ENCODE results near the gene COLQ. TPM values are rescaled to one million over a fixed set of nuclear protein-coding genes. Genes with fewer than 3 reads are reported as not detected.

Gene COLQ
- total and polyA plus RNA-seq, 2 donors = 1.8 to 6.8 TPM

- WGBS = 95% methylated on average over 5 of the region's 5 CpGs
- Histone ChIP-seq H3K4me3 (ENCODE audit: low read depth, low read length) (no peak overlapping the region), H3K27ac (ENCODE audit: low read depth) (no peak overlapping the region), H3K4me1 (ENCODE audit: insufficient read depth) (no peaks in the 10 kb centered on the region), H3K36me3 (ENCODE audit: insufficient read depth) (no peaks in the 10 kb centered on the region)
- DNase-seq (ENCODE audit: extremely low spot score) = no peak
These were observed 68.5 kb downstream of the COLQ start for GRCh38 chr3:15452961-15453360.

DNA sequence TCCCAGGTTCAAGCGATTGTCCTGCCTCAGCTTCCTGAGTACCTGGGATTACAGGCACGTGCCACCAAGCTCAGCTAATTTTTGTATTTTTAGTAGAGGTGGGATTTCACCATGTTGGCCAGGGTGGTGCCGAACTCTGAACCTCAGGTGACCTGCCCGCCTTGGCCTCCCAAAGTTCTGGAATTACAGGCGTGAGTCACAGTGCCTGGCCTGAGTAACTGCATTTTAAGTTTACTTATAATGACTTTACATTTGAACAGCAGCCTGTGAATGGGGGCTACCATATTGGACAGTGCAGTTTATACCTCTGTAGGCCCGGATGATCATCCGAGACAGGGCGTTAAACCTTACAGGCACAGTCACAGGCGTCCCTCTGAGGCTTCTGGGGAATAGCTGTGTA is 69.3 kb downstream of the COLQ start:
- WGBS = 89% methylated on average over 9 of the region's 9 CpGs
- Histone ChIP-seq H3K27ac (ENCODE audit: low read depth) (no peak overlapping the region), H3K36me3 (ENCODE audit: insufficient read depth) (no peaks in the 10 kb centered on the region), H3K4me3 (ENCODE audit: low read depth, low read length) (no peak overlapping the region), H3K4me1 (ENCODE audit: insufficient read depth) (no peaks in the 10 kb centered on the region)
- no peak for DNase-seq (ENCODE audit: extremely low spot score)

GRCh38 chr3:15451216-15452113 is 70.0 kb downstream of the COLQ start:
- Histone ChIP-seq H3K4me1 (ENCODE audit: insufficient read depth) (no peaks in the 10 kb centered on the region), H3K4me3 (ENCODE audit: low read depth, low read length) (no peak overlapping the region), H3K36me3 (ENCODE audit: insufficient read depth) (no peaks in the 10 kb centered on the region), H3K27ac (ENCODE audit: low read depth) (no peak overlapping the region)
- 92% methylated on average over 18 of the region's 18 CpGs for WGBS
- no peak for DNase-seq (ENCODE audit: extremely low spot score)

DNA sequence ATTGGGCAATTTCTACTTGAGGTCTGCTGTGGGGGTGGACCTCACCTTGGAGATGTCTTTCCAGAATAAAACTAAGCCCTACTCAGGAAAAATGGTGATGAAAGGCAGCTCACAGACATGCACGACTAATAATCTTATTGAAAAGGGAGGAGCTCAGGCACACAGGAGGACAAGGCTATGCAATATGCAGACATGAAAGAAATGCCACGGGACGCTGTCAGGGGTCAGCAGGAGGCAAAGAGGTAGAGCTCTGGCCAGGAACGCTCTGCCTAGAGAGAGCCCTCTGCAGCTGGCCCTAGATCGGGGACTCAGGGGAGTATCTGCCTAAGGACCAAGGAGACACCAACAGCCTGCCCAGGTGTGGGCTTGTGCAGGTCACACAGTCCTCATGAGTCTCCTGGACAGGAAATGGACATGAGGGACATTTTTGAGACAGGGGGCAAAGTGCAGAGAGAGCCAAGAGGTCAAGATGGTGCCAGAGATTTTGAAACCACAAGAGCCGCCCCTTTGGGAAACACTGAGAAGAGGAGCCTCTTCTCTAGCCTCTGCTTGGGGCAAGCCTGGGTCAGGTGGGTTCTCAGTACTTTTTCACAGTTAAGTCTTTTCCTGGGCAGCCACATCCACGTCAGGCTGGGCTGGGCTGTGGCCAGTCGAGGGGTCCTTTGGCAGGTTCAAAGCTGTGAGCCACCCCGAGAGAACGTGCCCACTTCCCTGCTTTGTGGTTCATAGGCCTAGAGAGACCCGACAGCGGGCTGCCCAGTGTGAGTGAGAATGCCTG is 70.9 kb downstream of the COLQ start:
- Histone ChIP-seq H3K27ac (ENCODE audit: low read depth) (no peak overlapping the region), H3K4me3 (ENCODE audit: low read depth, low read length) (no peak overlapping the region), H3K4me1 (ENCODE audit: insufficient read depth) (no peaks in the 10 kb centered on the region), H3K36me3 (ENCODE audit: insufficient read depth) (no peaks in the 10 kb centered on the region)
- WGBS = 94% methylated on average over 12 of the region's 12 CpGs
- DNase-seq (ENCODE audit: extremely low spot score) = no peak

DNA sequence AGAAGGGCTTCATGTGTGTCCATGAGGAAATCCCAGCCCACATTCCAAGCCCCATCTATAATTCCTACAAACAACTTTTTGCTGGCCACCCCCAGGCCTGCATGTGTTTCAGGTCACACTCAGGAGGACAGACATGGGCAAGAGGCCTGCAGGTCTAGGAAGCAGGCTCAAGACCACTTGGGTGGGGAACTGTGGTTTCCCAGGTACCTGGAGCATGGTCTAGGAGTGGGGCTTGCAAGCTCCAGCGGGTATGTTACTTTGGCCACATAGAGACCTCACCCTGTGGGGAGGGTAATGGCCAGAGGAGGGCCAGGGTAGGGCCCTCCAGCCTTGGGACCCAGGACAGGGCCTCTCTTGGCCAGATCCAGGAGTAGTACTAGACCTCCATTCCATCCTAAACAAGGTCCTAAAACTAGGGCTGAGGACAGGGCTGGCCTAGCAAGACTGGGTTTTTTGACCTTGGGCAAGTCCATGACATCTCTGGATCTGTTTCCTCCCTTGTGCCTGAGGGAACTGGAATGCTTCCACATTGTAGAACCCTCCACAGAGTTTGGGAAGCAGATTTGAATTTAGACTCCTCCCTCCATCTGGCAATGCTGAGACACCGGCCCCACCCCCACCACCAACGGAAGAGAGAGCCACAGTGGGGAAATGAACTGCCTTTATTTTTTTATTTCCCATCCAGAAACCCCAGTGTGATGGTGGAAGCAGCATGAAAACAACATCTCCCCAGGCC is 71.8 kb downstream of the COLQ start:
- WGBS = 91% methylated on average over 3 of the region's 3 CpGs
- no peak for DNase-seq (ENCODE audit: extremely low spot score)
- no peak overlapping the region for H3K27ac ChIP-seq (ENCODE audit: low read depth)
- H3K4me3 ChIP-seq (ENCODE audit: low read depth, low read length) = no peak overlapping the region
- H3K36me3 ChIP-seq (ENCODE audit: insufficient read depth) = no peaks in the 10 kb centered on the region
- no peaks in the 10 kb centered on the region for H3K4me1 ChIP-seq (ENCODE audit: insufficient read depth)

DNA sequence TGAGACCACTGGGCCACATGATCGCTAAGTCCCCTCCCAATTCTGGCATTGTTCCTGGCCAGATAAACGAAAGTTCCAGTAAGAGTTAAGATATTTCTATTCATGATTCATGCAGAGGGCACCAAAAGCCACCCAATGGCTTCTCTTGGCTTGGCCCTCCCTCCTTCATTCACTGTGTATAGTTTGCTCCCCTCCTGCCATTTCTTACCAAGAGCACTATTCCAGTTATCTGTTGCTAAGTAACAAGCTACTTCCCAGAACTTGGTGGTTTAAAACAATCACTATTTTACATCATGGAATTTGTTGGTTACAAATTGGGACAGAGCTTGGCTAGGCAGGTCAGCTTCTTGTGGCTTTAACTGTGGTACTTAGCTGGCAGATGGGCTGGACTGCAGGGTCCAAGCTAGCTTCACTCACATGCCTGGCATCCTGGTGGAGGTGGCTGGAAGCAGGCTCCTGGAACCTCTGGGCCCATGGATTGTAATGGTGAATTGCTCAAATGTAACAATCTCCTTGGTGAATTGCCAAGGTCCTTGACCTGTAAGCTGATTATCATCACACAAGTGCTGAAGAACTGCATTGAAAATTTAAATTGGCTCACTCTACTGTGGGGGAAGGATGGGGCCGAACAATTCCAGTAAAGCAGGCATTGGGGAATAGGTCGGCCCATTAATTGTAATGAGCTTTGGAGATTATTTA is 77.5 kb downstream of the COLQ start:
- H3K36me3 ChIP-seq (ENCODE audit: insufficient read depth) = no peaks in the 10 kb centered on the region

DNA sequence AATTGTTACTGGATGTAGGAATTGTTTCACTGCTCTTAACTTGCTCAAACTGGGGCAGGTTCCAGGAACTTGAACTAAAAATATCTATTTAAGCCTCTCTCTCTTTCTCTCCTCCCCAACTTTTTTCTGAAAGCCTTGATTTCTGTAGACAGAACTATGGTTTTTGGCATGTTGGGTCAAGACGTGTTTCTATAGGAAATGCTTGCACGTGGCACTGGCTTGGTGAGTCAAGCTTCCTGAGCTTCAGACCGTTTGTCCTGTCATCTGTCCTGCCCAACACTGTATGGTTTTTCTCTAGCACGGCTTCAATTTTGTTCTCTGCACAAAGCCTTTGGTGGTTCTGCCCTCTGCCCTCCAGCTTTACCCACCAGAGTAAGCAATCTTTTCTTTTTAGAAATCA is 80.6 kb downstream of the COLQ start:
- peaks cover 7% of the 10 kb centered on the region for H3K36me3 ChIP-seq (ENCODE audit: insufficient read depth)
- DNase-seq (ENCODE audit: extremely low spot score) = no peak

More for the DNA sequence above, 77.5 kb downstream of the COLQ start:
- no peak overlapping the region for H3K27ac ChIP-seq (ENCODE audit: low read depth)
- H3K4me1 ChIP-seq (ENCODE audit: insufficient read depth) = no peaks in the 10 kb centered on the region
- no peak overlapping the region for H3K4me3 ChIP-seq (ENCODE audit: low read depth, low read length)
- 81% methylated on average over 4 of the region's 4 CpGs for WGBS
- DNase-seq (ENCODE audit: extremely low spot score) = no peak

GRCh38 chr3:15439476-15439875 is 82.0 kb downstream of the COLQ start:
- H3K27ac ChIP-seq (ENCODE audit: low read depth) = no peak overlapping the region
- H3K36me3 ChIP-seq (ENCODE audit: insufficient read depth) = peaks cover 10% of the 10 kb centered on the region
- no peak overlapping the region for H3K4me3 ChIP-seq (ENCODE audit: low read depth, low read length)
- H3K4me1 ChIP-seq (ENCODE audit: insufficient read depth) = no peaks in the 10 kb centered on the region
- no peak for DNase-seq (ENCODE audit: extremely low spot score)

More for the DNA sequence above, 80.6 kb downstream of the COLQ start:
- no peaks in the 10 kb centered on the region for H3K4me1 ChIP-seq (ENCODE audit: insufficient read depth)
- 69% methylated on average over 4 of the region's 4 CpGs for WGBS
- no peak overlapping the region for H3K27ac ChIP-seq (ENCODE audit: low read depth)
- H3K4me3 ChIP-seq (ENCODE audit: low read depth, low read length) = no peak overlapping the region

- Histone ChIP-seq H3K4me1 (ENCODE audit: insufficient read depth) (no peaks in the 10 kb centered on the region), H3K4me3 (ENCODE audit: low read depth, low read length) (no peak overlapping the region), H3K36me3 (ENCODE audit: insufficient read depth) (peaks cover 10% of the 10 kb centered on the region), H3K27ac (ENCODE audit: low read depth) (no peak overlapping the region)
- DNase-seq (ENCODE audit: extremely low spot score) = no peak
- WGBS = 91% methylated on average over 4 of the region's 4 CpGs
These were observed 82.5 kb downstream of the COLQ start for GRCh38 chr3:15438983-15439382.

DNA sequence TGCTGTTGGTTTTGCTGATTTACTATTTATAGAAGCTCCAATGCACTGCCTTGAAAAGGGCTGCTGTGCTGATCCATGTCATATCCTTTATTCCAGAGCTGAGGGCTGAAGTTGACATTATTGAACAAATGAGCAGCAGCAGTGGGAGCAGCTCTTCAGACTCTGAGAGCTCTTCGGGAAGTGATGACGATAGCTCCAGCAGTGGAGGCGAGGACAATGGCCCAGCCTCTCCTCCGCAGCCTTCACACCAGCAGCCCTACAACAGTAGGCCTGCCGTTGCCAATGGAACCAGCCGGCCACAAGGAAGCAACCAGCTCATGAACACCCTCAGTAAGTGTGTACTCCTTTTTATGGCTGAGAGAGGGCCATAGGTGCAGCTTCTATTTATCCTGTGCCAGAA is 85.3 kb downstream of the COLQ start:
- 96% methylated on average over 6 of the region's 6 CpGs for WGBS
- Histone ChIP-seq H3K4me1 (ENCODE audit: insufficient read depth) (no peaks in the 10 kb centered on the region), H3K36me3 (ENCODE audit: insufficient read depth) (peaks cover 13% of the 10 kb centered on the region), H3K4me3 (ENCODE audit: low read depth, low read length) (no peak overlapping the region), H3K27ac (ENCODE audit: low read depth) (no peak overlapping the region)
- no peak for DNase-seq (ENCODE audit: extremely low spot score)

- Histone ChIP-seq H3K4me1 (ENCODE audit: insufficient read depth) (no peaks in the 10 kb centered on the region), H3K4me3 (ENCODE audit: low read depth, low read length) (no peak overlapping the region), H3K36me3 (ENCODE audit: insufficient read depth) (peaks cover 14% of the 10 kb centered on the region), H3K27ac (ENCODE audit: low read depth) (no peak overlapping the region)
- DNase-seq (ENCODE audit: extremely low spot score) = no peak
- WGBS = 94% methylated on average over 4 of the region's 4 CpGs
These were observed 86.8 kb downstream of the COLQ start for GRCh38 chr3:15434756-15435155.

- DNase-seq (ENCODE audit: extremely low spot score) = no peak
- Histone ChIP-seq H3K4me3 (ENCODE audit: low read depth, low read length) (no peak overlapping the region), H3K27ac (ENCODE audit: low read depth) (no peak overlapping the region), H3K36me3 (ENCODE audit: insufficient read depth) (peaks cover 14% of the 10 kb centered on the region), H3K4me1 (ENCODE audit: insufficient read depth) (no peaks in the 10 kb centered on the region)
- 98% methylated on average over 1 of the region's 1 CpG for WGBS
These were observed 88.0 kb downstream of the COLQ start for GRCh38 chr3:15433531-15433930.

DNA sequence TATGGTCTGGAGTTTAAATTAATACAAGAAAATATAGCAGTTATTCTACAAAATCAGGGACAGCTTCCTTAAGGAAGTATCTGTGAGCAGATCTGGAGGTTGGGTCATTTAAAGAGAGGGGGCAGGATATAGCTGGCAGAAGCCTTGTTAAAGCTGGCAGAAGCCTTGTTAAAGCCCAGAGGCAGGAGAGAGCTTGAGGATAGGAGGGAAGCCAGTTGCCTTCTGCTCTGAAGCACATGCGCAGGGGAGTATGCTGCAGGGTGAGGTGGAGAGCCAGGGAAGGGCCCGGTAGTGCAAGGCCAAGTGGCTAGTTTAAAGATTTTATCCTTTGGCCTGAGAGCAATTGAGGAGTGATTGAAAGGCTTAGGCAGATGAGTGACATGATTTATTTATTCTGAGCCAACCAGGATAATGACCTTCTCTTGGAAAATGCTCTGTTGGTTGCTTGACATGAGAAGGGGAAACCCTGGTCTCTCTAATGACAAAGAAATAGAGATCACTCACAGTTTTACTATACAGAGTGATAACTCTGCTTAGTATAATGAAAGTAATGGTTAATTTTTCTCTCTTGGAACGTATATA is 90.2 kb downstream of the COLQ start:
- Histone ChIP-seq H3K27ac (ENCODE audit: low read depth) (no peak overlapping the region), H3K4me1 (ENCODE audit: insufficient read depth) (no peaks in the 10 kb centered on the region), H3K4me3 (ENCODE audit: low read depth, low read length) (no peak overlapping the region), H3K36me3 (ENCODE audit: insufficient read depth) (peaks cover 10% of the 10 kb centered on the region)
- 84% methylated on average over 3 of the region's 3 CpGs for WGBS
- DNase-seq (ENCODE audit: extremely low spot score) = no peak

Data from urinary bladder (tissue), 4 donors.